SK-N-DZ (cell line): Measurements from ENCODE around the gene TRMU. TPM values are rescaled to one million over a fixed set of nuclear protein-coding genes. Genes with fewer than 3 reads are reported as not detected.
A peak's percentile ranks its signal among the peaks of the same experiment; 100 is the strongest.

Experiments
- DNase-seq: peaks from one replicate; pipeline ENCODE4 v3.0.0-alpha.2; 2015; ENCODE audit warnings: low spot score
- polyA plus RNA-seq, 2 experiments: library from polyadenylated mRNA; depleted of rRNA; stranded (reverse); fragments of >200 nt; gene quantifications; 2 replicates each; pipeline ENCODE4 v1.2.3, GENCODE V29; 2014

Gene TRMU
- 75.1 and 76.5 TPM in 2 replicates for polyA plus RNA-seq (2014; cell fraction: cytosol; rRNA removed)
- polyA plus RNA-seq (2014; cell fraction: nucleus; rRNA removed), result 330 and 376 TPM in 2 replicates

DNA sequence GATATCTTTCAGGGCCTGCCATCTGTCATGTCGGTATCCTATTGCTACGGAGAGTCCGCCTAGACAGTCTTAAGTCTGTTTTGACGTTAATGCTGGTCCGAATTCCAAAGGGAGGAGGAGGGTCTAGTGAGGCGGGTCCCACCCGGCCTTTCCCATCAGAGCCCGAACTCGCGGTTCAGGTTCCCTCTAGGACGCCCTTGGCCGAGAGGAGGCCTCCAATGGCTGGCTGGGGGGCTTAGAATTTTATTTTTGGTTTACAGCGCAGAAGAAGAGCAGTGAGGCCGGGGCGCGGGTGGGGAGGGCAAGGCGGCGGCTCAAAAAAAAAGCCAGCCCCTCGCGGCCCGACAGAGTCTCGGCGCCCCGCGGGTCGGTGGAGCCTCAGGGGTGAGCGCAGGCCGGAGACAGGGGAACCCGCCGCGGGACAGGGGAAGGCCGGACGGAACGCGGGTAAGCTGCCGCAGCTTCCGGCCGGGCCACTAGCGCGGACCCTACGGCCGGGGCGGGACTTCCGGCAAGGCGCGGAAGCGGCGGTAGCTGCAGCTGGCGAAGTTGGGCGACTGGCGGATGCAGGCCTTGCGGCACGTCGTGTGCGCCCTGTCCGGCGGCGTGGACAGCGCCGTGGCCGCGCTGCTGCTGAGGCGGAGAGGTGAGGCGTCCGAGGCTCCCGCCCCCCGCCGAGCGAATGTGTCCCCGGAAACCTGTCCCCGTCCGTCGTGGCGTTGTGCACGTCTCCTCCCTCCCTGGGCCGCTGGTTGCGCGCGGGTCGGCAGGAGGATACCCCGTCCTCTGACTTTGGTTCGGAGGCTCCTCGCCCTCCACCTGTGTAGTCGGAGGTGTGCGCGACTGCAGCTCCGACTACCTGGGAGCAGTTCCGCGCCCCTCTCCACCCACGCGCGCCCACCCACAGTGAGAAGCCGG is at the start of gene TRMU:
Gene TRMU, plus strand, starts transcription at position 514 of the 918 bp plus-strand sequence. Its CDS starts 51 bp downstream, at position 565.
- DNase-seq, result peak; percentile 88

GRCh38 chr22:46286006-46286405 is 49.5 kb upstream of the TRMU start:
- no peak for DNase-seq

- no peak for DNase-seq
These were observed 48.3 kb upstream of the TRMU start for GRCh38 chr22:46286941-46287872.

DNA sequence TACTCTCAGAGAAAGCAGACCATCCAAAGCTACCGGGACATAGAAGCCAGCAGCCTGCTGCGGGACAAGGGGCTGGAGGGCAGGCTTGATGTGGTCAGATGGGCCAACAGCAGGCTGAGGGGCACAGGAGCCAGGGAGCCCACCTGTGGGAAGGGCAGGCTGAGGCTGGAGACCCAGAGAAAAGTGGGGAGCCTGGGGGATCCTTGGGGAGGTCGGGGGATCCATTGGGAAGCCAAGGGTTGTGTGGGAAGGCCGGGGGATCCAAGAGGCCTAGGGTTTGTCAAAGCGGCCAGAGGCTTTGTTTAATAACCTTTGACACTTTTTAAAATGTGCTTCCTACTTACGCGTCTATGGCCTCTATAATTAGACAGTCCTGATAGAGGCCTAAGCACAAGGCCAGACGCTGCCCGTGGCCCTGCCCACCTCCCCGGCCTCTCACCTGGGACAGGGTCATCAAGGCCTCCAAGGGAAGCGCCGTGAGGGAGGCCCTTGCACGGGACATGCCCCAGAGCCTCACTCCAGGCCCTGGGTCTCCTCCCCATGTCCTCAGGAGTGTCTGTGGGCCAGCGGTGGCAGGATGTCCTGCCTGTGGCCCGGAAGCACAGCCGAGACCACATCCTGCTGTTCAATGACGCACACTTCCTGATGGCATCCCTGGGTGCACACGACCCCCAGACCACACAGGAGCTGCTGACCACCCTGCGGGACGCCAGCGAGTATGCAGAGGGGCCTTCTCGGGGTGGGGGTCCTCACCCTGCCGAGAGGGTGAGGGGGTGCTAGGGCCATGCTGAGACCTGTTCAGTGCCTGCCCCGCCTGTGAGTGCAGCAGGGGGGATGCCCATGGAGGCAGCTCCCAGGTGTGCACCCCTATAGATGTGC is 47.4 kb upstream of the TRMU start:
- no peak for DNase-seq

DNA sequence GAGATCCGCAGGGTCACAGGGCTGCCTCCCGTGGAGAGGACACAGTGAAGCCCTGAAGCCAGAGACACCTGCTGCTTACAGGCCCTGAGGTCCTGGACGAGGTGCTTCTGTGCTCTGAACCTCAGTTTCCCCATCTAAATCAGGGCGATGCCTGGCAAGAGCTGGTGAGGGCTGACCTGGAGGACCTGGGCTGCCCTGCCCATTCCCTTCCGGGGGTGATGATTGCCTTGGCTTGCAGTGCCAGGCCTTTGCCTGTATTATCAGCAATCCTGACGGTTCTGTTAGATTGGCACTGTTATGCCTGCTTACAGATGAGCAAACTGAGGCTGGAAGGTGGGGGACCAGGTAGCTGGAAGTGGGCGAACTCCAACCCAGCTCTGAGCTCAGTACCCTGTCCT is 46.7 kb upstream of the TRMU start:
- no peak for DNase-seq

DNA sequence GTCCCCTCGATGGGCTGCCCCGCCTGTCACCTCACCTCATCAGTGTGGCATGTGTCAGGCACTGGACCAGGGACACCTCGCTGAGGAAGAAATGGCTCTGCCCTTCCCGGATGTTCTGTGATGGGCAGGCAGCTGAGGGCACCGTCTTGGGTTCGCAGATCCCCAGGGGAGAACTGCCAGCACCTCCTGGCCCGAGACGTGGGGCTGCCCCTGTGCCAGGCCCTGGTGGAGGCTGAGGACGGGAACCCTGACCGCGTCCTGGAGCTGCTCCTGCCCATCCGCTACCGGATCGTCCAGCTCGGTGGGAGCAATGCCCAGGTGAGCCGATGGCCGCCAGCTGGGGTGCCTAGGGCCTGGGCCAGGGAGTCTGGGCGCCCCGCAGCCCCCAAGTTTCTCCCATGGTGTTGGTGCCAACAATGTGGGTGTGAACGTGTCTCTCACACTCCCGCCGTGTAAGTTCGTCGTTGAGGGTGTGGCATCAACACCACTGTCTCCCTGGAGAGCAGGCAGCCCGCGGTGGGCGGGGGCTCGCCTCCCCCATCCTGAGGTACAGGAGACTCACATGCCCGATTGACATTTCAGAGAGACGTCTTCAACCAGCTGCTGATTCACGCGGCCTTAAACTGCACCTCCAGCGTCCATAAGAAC is 46.1 kb upstream of the TRMU start:
- DNase-seq, result no peak

GRCh38 chr22:46290121-46290842 is 45.2 kb upstream of the TRMU start:
- no peak for DNase-seq

- no peak for DNase-seq
These were observed 44.4 kb upstream of the TRMU start for GRCh38 chr22:46290843-46291785.

DNA sequence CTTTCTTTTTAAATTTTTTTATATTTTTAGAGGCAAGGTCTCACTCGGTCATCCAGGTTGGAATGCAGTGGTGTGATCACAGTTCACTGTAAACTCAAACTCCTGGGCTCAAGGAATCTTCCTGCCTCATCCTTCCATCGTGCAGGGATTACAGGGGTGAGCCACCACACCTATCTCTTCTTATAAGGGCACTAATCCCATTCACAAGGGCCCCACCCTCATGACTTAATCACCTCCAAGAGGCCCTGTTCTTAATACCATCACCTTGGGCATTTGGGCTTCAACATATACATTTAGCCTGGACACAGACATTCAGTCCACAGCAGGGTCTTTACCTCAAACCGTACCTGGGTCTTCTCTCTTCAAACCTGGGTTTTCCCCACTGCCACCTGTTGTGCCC is 43.3 kb upstream of the TRMU start:
- no peak for DNase-seq

GRCh38 chr22:46292732-46293131 is 42.8 kb upstream of the TRMU start:
- no peak for DNase-seq

GRCh38 chr22:46293577-46294260 is 41.8 kb upstream of the TRMU start:
- DNase-seq, result no peak

GRCh38 chr22:46294784-46295183 is 40.7 kb upstream of the TRMU start:
- DNase-seq, result no peak

DNA sequence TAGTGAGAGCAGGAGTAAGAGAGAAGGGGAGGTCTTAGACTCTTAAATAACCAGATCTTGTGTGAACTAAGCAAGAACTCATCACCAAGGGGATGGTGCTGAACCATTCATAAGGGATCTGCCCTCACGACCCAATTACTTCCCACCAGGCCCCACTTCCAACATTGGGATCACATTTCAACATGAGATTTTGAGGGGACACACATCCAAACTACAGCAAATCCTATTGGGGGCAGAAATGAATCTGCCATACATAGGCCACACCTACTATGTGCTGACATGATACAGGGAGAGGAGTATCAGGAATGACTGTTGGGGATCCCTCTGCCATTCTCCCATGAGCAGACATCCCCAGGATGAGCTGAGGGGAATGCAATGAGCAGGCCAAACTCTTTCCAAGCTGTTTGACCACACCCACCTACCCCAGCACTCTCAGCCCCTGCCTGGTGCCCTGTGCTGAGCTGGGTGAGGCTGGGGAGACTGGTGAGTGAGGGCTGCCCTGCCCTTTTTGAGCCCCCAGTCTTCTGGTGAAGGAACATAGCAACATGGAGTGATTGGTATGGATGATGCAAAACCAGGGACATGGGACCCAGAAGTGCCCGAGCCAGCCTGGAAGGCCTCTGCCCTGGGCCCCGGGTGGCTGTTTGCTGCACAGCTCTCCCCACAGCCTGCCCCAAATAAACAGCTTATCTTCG is 40.1 kb upstream of the TRMU start:
- no peak for DNase-seq

DNA sequence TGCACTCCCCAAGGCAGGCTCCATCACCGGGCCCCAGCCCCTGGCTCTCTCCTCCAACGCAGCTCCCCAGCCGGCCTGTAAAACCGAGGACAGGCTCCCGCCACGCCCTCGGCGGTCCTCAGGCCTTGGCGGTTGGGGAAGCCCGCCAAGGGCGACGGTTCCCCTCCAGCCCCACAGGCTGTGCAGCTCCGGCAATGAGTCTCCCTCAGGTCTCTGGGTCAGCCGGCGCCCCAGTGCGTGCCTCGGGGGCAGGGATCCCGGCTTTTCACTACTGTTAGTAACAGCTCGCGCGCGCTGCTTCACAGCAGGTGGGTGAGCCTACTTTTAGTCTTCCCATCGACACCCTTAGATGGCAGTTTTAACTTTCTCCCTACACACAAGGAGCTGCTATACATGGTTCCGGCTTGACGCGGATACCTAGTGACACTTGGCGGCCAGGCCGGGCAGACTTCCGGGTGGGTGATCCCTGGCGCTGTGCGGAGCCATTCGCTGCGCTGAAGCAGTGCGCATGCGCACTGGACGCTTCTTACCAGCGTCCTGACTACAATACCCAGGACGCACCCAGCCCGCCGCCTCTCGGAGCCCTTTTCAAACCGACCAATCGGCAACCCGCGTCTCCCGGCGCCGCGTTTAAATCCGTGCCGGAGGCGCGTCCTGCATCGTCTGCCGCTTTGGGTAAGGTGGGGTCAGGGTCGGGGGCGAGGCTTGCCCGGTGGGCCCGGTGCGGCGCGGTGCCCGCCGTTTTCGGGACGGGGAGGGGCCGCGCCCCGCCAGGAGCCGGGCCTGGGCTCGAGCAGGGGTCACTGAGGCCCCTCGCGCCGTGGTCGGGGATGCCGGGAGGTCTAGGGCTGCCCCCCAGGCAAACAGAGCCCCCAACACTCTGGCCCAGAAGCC is 39.0 kb upstream of the TRMU start, which contains the start of gene GTSE1:
Gene GTSE1, plus strand, starts transcription at position 614 of the 894 bp plus-strand sequence. CDS start 531 bp downstream, outside the sequence.
- DNase-seq, result peak; percentile 98

DNA sequence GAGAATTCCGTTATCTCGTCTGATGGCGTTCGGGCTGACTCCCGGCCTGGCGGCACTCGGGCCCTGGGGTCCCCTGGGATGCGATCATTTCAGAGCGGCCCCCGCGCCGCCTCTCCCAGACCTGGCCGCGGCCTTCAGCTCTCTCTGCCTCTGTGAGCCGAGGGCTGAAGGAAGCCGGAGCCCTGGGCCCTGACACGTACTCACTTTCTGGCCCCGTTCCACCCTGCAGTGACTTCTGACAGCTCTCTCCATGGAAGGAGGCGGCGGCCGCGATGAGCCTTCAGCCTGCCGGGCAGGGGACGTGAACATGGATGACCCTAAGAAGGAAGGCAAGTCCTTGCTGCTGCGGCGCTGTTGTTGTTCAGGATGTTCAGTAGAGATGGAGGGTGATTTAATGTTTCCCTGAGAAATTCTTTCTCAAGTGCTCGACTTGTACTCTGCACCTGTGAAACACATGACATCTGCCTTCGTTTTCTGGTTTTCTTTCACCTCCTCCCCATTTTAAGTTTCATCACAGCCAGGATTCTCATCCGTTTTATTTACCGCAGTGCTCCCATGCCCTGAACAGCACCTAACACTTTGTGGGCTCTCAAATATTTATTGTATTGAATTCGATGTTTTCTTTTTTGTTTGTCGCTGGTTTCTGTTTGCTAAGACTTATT is 38.2 kb upstream of the TRMU start:
- DNase-seq, result peak; percentile 41

DNA sequence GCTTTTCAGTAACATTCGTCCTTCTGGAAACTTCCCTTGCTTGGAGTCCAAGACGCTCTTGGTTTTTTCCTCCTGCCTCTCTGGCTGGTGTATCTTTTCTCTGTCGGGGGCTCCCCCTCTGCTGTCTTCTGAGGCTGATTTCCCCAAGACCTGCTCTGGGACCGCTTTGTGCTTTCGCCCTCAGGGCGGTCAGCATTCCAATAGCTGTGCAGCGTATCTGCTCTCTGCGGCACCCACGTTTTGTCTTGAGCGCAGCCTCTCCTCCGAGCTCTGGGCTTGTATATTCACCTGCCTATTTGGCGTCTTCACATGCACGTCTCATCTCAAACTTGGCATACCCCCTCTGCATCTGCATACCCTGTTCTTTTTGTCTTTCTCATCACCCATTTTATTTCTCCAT is 36.4 kb upstream of the TRMU start:
- no peak for DNase-seq
